Measurements from ENCODE around the gene STAT3. TPM values are rescaled to one million over a fixed set of nuclear protein-coding genes. Genes with fewer than 3 reads are reported as not detected.

The STAT3 gene
- total RNA-seq, 1 experiment from 2014 or later = 61.0 TPM

- no TSS peak for BruUV-seq (replicated peaks)
- DNase-seq (ENCODE audit: low read depth, low spot score) = no peak
- CTCF ChIA-PET = no interaction called here
These were observed 93.5 kb downstream of the STAT3 start for GRCh38 chr17:42294469-42295398.

More at GRCh38 chr17:42294469-42295398, 93.5 kb downstream of the STAT3 start:
- no peaks in the 10 kb centered on the region for H3K79me2 ChIP-seq (ENCODE audit: insufficient read depth, low read length)
- intact Hi-C loops (cut with micrococcal nuclease) = no loop called here
- no peak overlapping the region for H3K4me3 ChIP-seq (replicated peaks in 1 of 2; ENCODE audit: low read depth in 1 of 2, low read length in 2 of 2)
- H3K27ac ChIP-seq (ENCODE audit: low read depth, low read length) = no peak overlapping the region
- H3K9me2 ChIP-seq (ENCODE audit: insufficient read depth) = no peaks in the 10 kb centered on the region
- H3K4me2 ChIP-seq (ENCODE audit: low read length) = no peak overlapping the region
- H3K9me3 ChIP-seq (ENCODE audit: control insufficient read depth in 1 of 2, insufficient read depth in 1 of 2, low read depth in 1 of 2, low read length in 2 of 2) = no peaks in the 10 kb centered on the region
- no peaks in the 10 kb centered on the region for H4K20me1 ChIP-seq (ENCODE audit: insufficient read depth)
- ChIA-PET POLR2A (no interaction called here), RAD21 (ENCODE audit: low non-redundant PET in 1 of 2, low total read pairs in 2 of 2, uncharacterized antibody in 2 of 2, unreplicated experiment in 2 of 2) (no interaction called here)
- no peak for ATAC-seq
- TF ChIP-seq SRF (IDR thresholded peaks at IDR 0.05; ENCODE audit: low read depth) = no peak
- no peak for TF ChIP-seq CEBPB (IDR thresholded peaks at IDR 0.05; ENCODE audit: low read depth)
- TF ChIP-seq RAD21 (IDR thresholded peaks at IDR 0.05; ENCODE audit: low read depth) = no peak
- TF ChIP-seq, protein P1, sequence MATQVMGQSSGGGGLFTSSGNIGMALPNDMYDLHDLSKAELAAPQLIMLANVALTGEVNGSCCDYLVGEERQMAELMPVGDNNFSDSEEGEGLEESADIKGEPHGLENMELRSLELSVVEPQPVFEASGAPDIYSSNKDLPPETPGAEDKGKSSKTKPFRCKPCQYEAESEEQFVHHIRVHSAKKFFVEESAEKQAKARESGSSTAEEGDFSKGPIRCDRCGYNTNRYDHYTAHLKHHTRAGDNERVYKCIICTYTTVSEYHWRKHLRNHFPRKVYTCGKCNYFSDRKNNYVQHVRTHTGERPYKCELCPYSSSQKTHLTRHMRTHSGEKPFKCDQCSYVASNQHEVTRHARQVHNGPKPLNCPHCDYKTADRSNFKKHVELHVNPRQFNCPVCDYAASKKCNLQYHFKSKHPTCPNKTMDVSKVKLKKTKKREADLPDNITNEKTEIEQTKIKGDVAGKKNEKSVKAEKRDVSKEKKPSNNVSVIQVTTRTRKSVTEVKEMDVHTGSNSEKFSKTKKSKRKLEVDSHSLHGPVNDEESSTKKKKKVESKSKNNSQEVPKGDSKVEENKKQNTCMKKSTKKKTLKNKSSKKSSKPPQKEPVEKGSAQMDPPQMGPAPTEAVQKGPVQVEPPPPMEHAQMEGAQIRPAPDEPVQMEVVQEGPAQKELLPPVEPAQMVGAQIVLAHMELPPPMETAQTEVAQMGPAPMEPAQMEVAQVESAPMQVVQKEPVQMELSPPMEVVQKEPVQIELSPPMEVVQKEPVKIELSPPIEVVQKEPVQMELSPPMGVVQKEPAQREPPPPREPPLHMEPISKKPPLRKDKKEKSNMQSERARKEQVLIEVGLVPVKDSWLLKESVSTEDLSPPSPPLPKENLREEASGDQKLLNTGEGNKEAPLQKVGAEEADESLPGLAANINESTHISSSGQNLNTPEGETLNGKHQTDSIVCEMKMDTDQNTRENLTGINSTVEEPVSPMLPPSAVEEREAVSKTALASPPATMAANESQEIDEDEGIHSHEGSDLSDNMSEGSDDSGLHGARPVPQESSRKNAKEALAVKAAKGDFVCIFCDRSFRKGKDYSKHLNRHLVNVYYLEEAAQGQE (IDR thresholded peaks at IDR 0.05; ENCODE audit: low read depth) = no peak
- TF ChIP-seq POLR2A (IDR thresholded peaks at IDR 0.05; ENCODE audit: borderline replicate concordance, extremely low read depth, insufficient read depth, insufficient read length) = no peak
- TF ChIP-seq FOSL1 (IDR thresholded peaks at IDR 0.05; ENCODE audit: low read depth) = no peak
- H3K9ac ChIP-seq (ENCODE audit: low read length) = no peak overlapping the region
- no peaks in the 10 kb centered on the region for H3K27me3 ChIP-seq (ENCODE audit: insufficient read depth, low read length)
- H3K36me3 ChIP-seq (ENCODE audit: control insufficient read depth in 1 of 2, insufficient read depth in 2 of 2, low read length in 2 of 2) = no peaks in the 10 kb centered on the region
- no peak overlapping the region for H2AFZ ChIP-seq (ENCODE audit: low read depth, low read length, poor library complexity, severe bottlenecking)
- no peaks in the 10 kb centered on the region for H3K4me1 ChIP-seq (ENCODE audit: control insufficient read depth in 1 of 2, insufficient read depth in 2 of 2, low read length in 2 of 2)
